Gastrocnemius medialis (tissue), 4 donors: ENCODE results near the gene DDI1.

Source experiments
- CTCF ChIP-seq, 5 experiments: fragments of 450-650 bp in 3 of 5; fragments of 200-600 bp in 2 of 5; sonication (generic) in 2 of 5; IDR thresholded peaks in 4 of 5; conservative IDR thresholded peaks in 1 of 5; 1 replicate in 4 of 5; 2 replicates in 1 of 5; pipeline ENCODE4 v1.5.1; 2016 to 2019; ENCODE audit warnings: antibody characterized with exemption in 5 of 5, mild to moderate bottlenecking in 3 of 5, moderate library complexity in 3 of 5
- POLR2A ChIP-seq, 2 donors: fragments of 450-650 bp; IDR thresholded peaks; one replicate each; pipeline ENCODE4 v1.6.1; 2017; ENCODE audit warnings: antibody characterized with exemption in 2 of 2, mild to moderate bottlenecking in 2 of 2, moderate library complexity in 2 of 2

- TF ChIP-seq CTCF (IDR thresholded peaks at IDR 0.05 in 4 of 5, conservative IDR thresholded peaks at IDR 0.05 in 1 of 5), result no peak
- no peak for TF ChIP-seq POLR2A (IDR thresholded peaks at IDR 0.05)
These were observed 23.8 kb downstream of the DDI1 start for GRCh38 chr11:104060004-104060794.
